HepG2 (cell line): ENCODE measurements around the gene CEP162.

Experiments
- IKZF1 ChIP-seq: fragments of 450-650 bp; IDR thresholded peaks from 2 replicates; pipeline ENCODE4 v1.7.1; 2016
- MTA1 ChIP-seq: sonication (generic); formaldehyde crosslinking; IDR thresholded peaks from 2 replicates; pipeline ENCODE4 v1.4.0; 2020; ENCODE audit warnings: missing genetic modification reagents, mild to moderate bottlenecking, borderline replicate concordance
- NR2C2 ChIP-seq: sonication (generic); formaldehyde crosslinking; IDR thresholded peaks from 2 replicates; pipeline ENCODE4 v1.4.0; 2020; ENCODE audit warnings: missing genetic modification reagents, mild to moderate bottlenecking, moderate library complexity, borderline replicate concordance
- RAD51 ChIP-seq: fragments of 450-650 bp; IDR thresholded peaks from 2 replicates; pipeline ENCODE4 v1.6.1; 2016; ENCODE audit warnings: borderline replicate concordance
- ZFYVE20 ChIP-seq: sonication (generic); formaldehyde crosslinking; IDR thresholded peaks from 2 replicates; pipeline ENCODE4 v1.8.0; 2023; ENCODE audit warnings: low read depth, mild to moderate bottlenecking, moderate library complexity, missing genetic modification reagents, borderline replicate concordance
- ZNF577 ChIP-seq: sonication (generic); formaldehyde crosslinking; IDR thresholded peaks from 2 replicates; pipeline ENCODE4 v1.4.0; 2020; ENCODE audit warnings: mild to moderate bottlenecking, low read depth, missing genetic modification reagents, borderline replicate concordance
- TF ChIP-seq, protein P1 (sequence below): sonication (generic); formaldehyde crosslinking; IDR thresholded peaks from 2 replicates; pipeline ENCODE4 v1.5.0; 2020; ENCODE audit warnings: mild to moderate bottlenecking, missing genetic modification reagents, moderate library complexity

- no peak for TF ChIP-seq ZNF577 (CRISPR knock-in tag)
- TF ChIP-seq MTA1 (CRISPR knock-in tag) = no peak
- TF ChIP-seq NR2C2 (CRISPR knock-in tag) = no peak
- no peak for TF ChIP-seq IKZF1
- no peak for TF ChIP-seq ZFYVE20 (CRISPR knock-in tag)
- TF ChIP-seq, protein P1, sequence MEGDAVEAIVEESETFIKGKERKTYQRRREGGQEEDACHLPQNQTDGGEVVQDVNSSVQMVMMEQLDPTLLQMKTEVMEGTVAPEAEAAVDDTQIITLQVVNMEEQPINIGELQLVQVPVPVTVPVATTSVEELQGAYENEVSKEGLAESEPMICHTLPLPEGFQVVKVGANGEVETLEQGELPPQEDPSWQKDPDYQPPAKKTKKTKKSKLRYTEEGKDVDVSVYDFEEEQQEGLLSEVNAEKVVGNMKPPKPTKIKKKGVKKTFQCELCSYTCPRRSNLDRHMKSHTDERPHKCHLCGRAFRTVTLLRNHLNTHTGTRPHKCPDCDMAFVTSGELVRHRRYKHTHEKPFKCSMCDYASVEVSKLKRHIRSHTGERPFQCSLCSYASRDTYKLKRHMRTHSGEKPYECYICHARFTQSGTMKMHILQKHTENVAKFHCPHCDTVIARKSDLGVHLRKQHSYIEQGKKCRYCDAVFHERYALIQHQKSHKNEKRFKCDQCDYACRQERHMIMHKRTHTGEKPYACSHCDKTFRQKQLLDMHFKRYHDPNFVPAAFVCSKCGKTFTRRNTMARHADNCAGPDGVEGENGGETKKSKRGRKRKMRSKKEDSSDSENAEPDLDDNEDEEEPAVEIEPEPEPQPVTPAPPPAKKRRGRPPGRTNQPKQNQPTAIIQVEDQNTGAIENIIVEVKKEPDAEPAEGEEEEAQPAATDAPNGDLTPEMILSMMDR (CRISPR knock-in tag) = no peak
- no peak for TF ChIP-seq RAD51
Observed at GRCh38 chr6:84271061-84271716, 43.7 kb upstream of the CEP162 start.
